ENCODE results near the gene FAM187B. TPM values are rescaled to one million over a fixed set of nuclear protein-coding genes. Genes with fewer than 3 reads are reported as not detected.

Gene FAM187B
- total RNA-seq, 1 donor from 2014 or later = not detected

DNA sequence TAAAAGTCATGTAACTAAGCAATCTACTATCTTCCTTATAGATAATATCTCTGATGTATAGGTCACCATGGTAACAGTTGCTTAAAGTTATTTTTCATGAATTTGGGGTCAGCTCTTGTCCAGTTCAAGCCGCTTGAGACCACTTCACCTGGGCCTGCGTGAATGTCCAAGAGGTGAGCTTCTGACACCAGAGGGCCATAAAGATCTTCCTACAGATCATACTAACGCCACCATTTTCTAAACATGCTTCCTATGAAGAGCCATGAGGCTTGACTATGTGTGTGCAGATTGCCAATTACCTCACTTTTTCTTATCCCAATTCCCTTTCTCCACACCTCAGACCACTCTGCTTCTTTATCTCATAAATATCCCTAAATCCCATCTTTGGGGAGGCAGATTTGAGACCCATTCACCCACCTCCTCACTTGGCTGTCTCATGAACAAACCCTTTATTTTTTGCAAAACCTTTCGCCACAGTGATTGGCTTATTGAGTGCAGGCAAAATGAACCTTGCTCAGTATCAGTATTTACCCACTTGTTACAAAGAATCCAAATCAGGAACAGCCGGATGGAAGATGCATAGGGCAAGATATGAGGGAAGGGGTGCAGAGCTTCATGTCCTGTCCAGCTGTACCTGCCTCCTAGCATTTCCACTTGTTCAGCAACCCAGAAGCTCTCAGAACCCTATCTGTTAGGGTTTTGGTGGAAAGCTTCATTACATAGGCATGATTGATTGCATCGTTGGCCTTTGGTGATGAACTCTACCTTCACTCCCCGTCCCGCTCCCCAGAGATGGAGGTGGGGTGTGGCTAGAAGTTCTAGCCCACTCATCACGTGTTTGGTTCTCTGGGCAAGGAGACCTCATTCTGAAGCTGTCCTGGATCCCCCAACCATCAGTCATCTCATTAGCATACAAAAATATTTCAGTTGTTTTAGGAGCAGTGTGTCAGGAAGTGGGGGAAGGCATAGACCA is 34.2 kb downstream of the FAM187B start:
- Histone ChIP-seq H3K36me3 (ENCODE audit: control insufficient read depth, insufficient read depth, low read length) (no peaks in the 10 kb centered on the region), H3K4me3 (ENCODE audit: low read depth, low read length) (no peak overlapping the region), H3K27me3 (ENCODE audit: control insufficient read depth, insufficient read depth, low read length) (no peaks in the 10 kb centered on the region)
- DNase-seq (ENCODE audit: low read depth) = no peak
- TF ChIP-seq, protein P1, sequence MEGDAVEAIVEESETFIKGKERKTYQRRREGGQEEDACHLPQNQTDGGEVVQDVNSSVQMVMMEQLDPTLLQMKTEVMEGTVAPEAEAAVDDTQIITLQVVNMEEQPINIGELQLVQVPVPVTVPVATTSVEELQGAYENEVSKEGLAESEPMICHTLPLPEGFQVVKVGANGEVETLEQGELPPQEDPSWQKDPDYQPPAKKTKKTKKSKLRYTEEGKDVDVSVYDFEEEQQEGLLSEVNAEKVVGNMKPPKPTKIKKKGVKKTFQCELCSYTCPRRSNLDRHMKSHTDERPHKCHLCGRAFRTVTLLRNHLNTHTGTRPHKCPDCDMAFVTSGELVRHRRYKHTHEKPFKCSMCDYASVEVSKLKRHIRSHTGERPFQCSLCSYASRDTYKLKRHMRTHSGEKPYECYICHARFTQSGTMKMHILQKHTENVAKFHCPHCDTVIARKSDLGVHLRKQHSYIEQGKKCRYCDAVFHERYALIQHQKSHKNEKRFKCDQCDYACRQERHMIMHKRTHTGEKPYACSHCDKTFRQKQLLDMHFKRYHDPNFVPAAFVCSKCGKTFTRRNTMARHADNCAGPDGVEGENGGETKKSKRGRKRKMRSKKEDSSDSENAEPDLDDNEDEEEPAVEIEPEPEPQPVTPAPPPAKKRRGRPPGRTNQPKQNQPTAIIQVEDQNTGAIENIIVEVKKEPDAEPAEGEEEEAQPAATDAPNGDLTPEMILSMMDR (IDR thresholded peaks at IDR 0.05; ENCODE audit: insufficient read depth, low read length, poor library complexity, severe bottlenecking) = no peak

DNA sequence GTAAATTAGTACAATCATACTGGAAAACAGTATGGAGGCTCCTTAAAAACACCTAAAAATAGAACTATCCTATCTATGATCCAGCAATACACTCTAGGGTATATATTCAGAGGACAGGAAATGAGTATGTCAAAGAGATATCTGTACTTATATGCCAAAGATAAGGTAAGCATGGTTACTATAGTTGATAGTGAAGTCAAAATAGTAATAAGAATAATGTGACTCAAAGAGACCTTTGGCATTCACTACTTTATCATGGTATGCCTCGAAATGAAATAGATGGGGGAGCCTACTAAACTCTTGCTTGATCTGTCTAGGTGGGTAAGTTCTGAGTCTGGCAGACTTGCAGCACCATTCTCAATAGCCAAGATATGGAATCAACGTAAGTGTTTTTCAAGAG is 43.7 kb downstream of the FAM187B start:
- no peak for DNase-seq (ENCODE audit: low read depth)
- Histone ChIP-seq H3K4me3 (ENCODE audit: low read depth, low read length) (no peak overlapping the region), H3K27me3 (ENCODE audit: control insufficient read depth, insufficient read depth, low read length) (no peaks in the 10 kb centered on the region), H3K36me3 (ENCODE audit: control insufficient read depth, insufficient read depth, low read length) (no peaks in the 10 kb centered on the region)
- TF ChIP-seq, protein P1 (IDR thresholded peaks at IDR 0.05; ENCODE audit: insufficient read depth, low read length, poor library complexity, severe bottlenecking) = no peak

DNA sequence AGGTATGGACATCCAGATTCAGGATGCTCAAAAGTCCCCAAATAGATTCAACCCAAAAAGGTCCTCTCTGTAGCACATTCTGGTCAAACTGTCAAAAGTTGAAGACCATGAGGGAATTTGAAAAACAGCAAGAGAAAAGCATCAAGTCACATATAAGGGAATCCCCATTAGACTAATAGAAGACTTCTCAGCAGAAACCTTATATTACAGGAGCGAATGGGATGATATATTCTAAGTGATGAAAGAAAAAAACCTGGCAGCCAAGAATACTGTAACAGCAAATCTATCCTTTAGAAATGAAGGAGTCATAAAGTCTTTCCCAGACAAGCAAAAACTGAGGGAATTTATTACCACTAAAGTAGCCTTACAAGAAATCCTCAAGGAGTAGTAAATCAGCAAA is 44.3 kb downstream of the FAM187B start:
- TF ChIP-seq, protein P1 (IDR thresholded peaks at IDR 0.05; ENCODE audit: insufficient read depth, low read length, poor library complexity, severe bottlenecking) = no peak
- DNase-seq (ENCODE audit: low read depth) = no peak
- no peaks in the 10 kb centered on the region for H3K27me3 ChIP-seq (ENCODE audit: control insufficient read depth, insufficient read depth, low read length)
- no peaks in the 10 kb centered on the region for H3K36me3 ChIP-seq (ENCODE audit: control insufficient read depth, insufficient read depth, low read length)
- no peak overlapping the region for H3K4me3 ChIP-seq (ENCODE audit: low read depth, low read length)

DNA sequence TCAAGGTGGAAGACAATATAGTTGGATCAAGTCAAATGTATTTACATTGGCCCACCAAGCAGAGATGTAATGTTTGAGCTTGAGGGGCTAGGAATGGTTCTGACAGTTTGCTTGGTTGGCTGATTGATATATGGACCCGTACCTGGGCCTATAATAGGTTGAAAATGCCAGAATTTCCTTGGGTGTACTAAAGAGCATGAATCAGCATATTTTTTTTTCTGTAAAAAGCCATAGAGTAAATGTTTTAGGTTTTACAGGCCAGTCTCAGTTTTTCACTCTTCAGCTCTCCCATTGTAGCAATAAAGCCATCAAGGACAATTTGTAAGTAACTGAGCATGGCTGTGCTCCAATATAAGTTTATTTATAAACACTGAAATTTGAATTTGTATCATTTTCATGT is 47.2 kb downstream of the FAM187B start:
- Histone ChIP-seq H3K27me3 (ENCODE audit: control insufficient read depth, insufficient read depth, low read length) (no peaks in the 10 kb centered on the region), H3K36me3 (ENCODE audit: control insufficient read depth, insufficient read depth, low read length) (no peaks in the 10 kb centered on the region), H3K4me3 (ENCODE audit: low read depth, low read length) (no peak overlapping the region)
- TF ChIP-seq, protein P1 (IDR thresholded peaks at IDR 0.05; ENCODE audit: insufficient read depth, low read length, poor library complexity, severe bottlenecking) = no peak
- no peak for DNase-seq (ENCODE audit: low read depth)

DNA sequence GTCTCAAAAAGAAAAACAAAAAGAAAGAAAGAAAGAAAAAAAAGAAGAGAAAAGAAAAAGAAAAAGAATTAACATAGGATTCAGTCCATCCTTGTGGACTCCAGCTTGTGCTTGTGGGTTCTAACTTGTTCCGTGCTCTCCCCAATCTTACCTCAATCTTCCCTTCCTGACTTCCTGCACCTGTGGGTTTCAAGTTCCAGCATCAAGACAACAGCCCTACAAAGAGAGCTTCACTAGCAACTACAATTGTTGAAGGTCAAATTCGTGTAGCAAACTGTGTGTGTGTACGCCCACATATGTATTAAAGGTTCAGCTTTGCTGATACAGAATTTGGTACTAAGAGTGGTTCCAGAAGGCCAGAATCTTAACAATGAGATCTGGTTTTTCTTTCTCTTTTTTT is 48.7 kb downstream of the FAM187B start:
- no peak overlapping the region for H3K4me3 ChIP-seq (ENCODE audit: low read depth, low read length)
- TF ChIP-seq, protein P1 (IDR thresholded peaks at IDR 0.05; ENCODE audit: insufficient read depth, low read length, poor library complexity, severe bottlenecking) = no peak
- H3K27me3 ChIP-seq (ENCODE audit: control insufficient read depth, insufficient read depth, low read length) = no peaks in the 10 kb centered on the region
- no peaks in the 10 kb centered on the region for H3K36me3 ChIP-seq (ENCODE audit: control insufficient read depth, insufficient read depth, low read length)
- no peak for DNase-seq (ENCODE audit: low read depth)
